ENCODE data around the gene PPP1R3E.
"Not testable (repeated sequence)": the region's sequence is repeated elsewhere in the genome, so short reads cannot be mapped to it uniquely, and the experiment has no call there.

PPP1R3E gene

GRCh38 chr14:23297611-23298277 is 4.9 kb downstream of the PPP1R3E start:
- DNase-seq, result no peak

- DNase-seq, result no peak
These were observed 5.6 kb downstream of the PPP1R3E start for GRCh38 chr14:23297096-23297495.

GRCh38 chr14:23296012-23296777 is 6.5 kb downstream of the PPP1R3E start:
- DNase-seq, result no peak

GRCh38 chr14:23294734-23295561 is 7.7 kb downstream of the PPP1R3E start:
- DNase-seq, result peak; percentile 35 to 64

- DNase-seq, result no peak
These were observed 15.7 kb downstream of the PPP1R3E start for GRCh38 chr14:23286902-23287479.

- DNase-seq, result peak; percentile 99 to 100
These were observed 16.4 kb downstream of the PPP1R3E start, which contains the start of gene HOMEZ for GRCh38 chr14:23286020-23286901. Gene HOMEZ (minus strand): TSS chr14:23286132. CDS start chr14:23285952, 180 bp downstream.

GRCh38 chr14:23285530-23286019 is 17.1 kb downstream of the PPP1R3E start:
- peak in 1 of 2 experiments; percentile 51 for DNase-seq

GRCh38 chr14:23284654-23285529 is 17.8 kb downstream of the PPP1R3E start:
- DNase-seq, result peak in 1 of 2 experiments; percentile 50

- DNase-seq, result no peak
These were observed 21.4 kb downstream of the PPP1R3E start for GRCh38 chr14:23281247-23281646.

GRCh38 chr14:23277928-23278327 is 24.7 kb downstream of the PPP1R3E start:
- not testable (repeated sequence) for DNase-seq

- DNase-seq, result no peak
These were observed 25.5 kb downstream of the PPP1R3E start for GRCh38 chr14:23277189-23277588.

- no peak for DNase-seq
These were observed 27.2 kb downstream of the PPP1R3E start for GRCh38 chr14:23275412-23275811.

- no peak for DNase-seq
These were observed 33.5 kb downstream of the PPP1R3E start for GRCh38 chr14:23269193-23269592.

GRCh38 chr14:23260849-23261248 is 41.8 kb downstream of the PPP1R3E start:
- DNase-seq, result not testable (repeated sequence)

GRCh38 chr14:23259426-23259825 is 43.2 kb downstream of the PPP1R3E start:
- no peak for DNase-seq

- no peak for DNase-seq
These were observed 44.4 kb downstream of the PPP1R3E start for GRCh38 chr14:23258256-23258655.

GRCh38 chr14:23252420-23253333 is 50.0 kb downstream of the PPP1R3E start:
- no peak for DNase-seq

- no peak for DNase-seq
These were observed 50.7 kb downstream of the PPP1R3E start for GRCh38 chr14:23252006-23252405.

- DNase-seq, result no peak
These were observed 52.8 kb downstream of the PPP1R3E start for GRCh38 chr14:23249824-23250223.

Data from NCI-H524 (cell line).